Smooth muscle cell (in vitro differentiated cells): ENCODE measurements around the gene RNF213. TPM values are rescaled to one million over a fixed set of nuclear protein-coding genes. Genes with fewer than 3 reads are reported as not detected.

Experiments
- DNase-seq: peaks from one replicate; lab custom pipeline; 2025; ENCODE audit not compliant: unreplicated experiment; lab: John Stamatoyannopoulos, UW
- H2AFZ ChIP-seq: fragments of 200-600 bp; sonication (generic); 2 replicates; pipeline ENCODE4 v1.6.0; 2016; ENCODE audit warnings: antibody characterized with exemption, low read depth, mild to moderate bottlenecking
- H3F3A ChIP-seq: fragments of 200-600 bp; sonication (generic); 2 replicates; pipeline ENCODE4 v1.6.0; 2017; ENCODE audit warnings: antibody characterized with exemption, low read depth
- H3K27ac ChIP-seq: fragments of 200-600 bp; sonication (generic); 2 replicates; pipeline ENCODE4 v1.5.1; 2016; ENCODE audit warnings: low read depth, mild to moderate bottlenecking
- H3K27me3 ChIP-seq: fragments of 200-600 bp; sonication (generic); 2 replicates; pipeline ENCODE4 v1.6.1; 2016; ENCODE audit warnings: low read depth, mild to moderate bottlenecking
- H3K36me3 ChIP-seq: fragments of 200-600 bp; sonication (generic); 2 replicates; pipeline ENCODE4 v1.5.1; 2016; ENCODE audit warnings: low read depth
- H3K4me1 ChIP-seq: fragments of 200-600 bp; sonication (generic); 2 replicates; pipeline ENCODE4 v1.5.1; 2016; ENCODE audit warnings: low read depth
- H3K4me2 ChIP-seq: fragments of 200-600 bp; sonication (generic); 2 replicates; pipeline ENCODE4 v1.6.0; 2016; ENCODE audit warnings: mild to moderate bottlenecking
- H3K4me3 ChIP-seq: fragments of 200-600 bp; sonication (generic); 2 replicates; pipeline ENCODE4 v1.5.1; 2016; ENCODE audit warnings: mild to moderate bottlenecking
- H3K79me2 ChIP-seq: fragments of 200-600 bp; sonication (generic); 2 replicates; pipeline ENCODE4 v1.6.0; 2016; ENCODE audit warnings: low read depth, mild to moderate bottlenecking
- H3K9ac ChIP-seq: fragments of 200-600 bp; sonication (generic); 2 replicates; pipeline ENCODE4 v1.6.0; 2016; ENCODE audit warnings: low read depth
- H3K9me3 ChIP-seq: fragments of 200-600 bp; sonication (generic); replicated peaks from 2 replicates; pipeline ENCODE4 v1.5.1; 2016; ENCODE audit warnings: low read depth
- H4K20me1 ChIP-seq: fragments of 200-600 bp; sonication (generic); 2 replicates; pipeline ENCODE4 v1.6.0; 2016; ENCODE audit warnings: low read depth
- CTCF ChIP-seq: fragments of 200-600 bp; sonication (generic); IDR thresholded peaks from 2 replicates; pipeline ENCODE4 v1.5.1; 2017; ENCODE audit warnings: borderline replicate concordance, mild to moderate bottlenecking, antibody characterized with exemption; ENCODE audit not compliant: insufficient read depth, poor library complexity, severe bottlenecking
- WGBS: methylation state at CpG from one replicate; pipeline ENCODE4 v1.1.7; 2016; ENCODE audit warnings: low lambda C conversion rate; 5-methylcytosine and 5-hydroxymethylcytosine counted together
- polyA plus RNA-seq: library from polyadenylated mRNA; unstranded; fragments of >200 nt; fragmentation: Nextera tagmentation; extraction: Ambion mirVana; gene quantifications from 2 replicates; pipeline ENCODE4 v1.2.1, GENCODE V29; 2016
- total RNA-seq: library from RNA; depleted of rRNA; stranded (reverse); fragments of >200 nt; gene quantifications from 2 replicates; pipeline ENCODE4 v1.2.3, GENCODE V29; 2014

Gene RNF213
- total and polyA plus RNA-seq, 2 experiments from 2014 or later, result 12.8 to 43.0 TPM

GRCh38 chr17:80359422-80360110 lies 98.9 kb downstream of the RNF213 start:
- Histone ChIP-seq H3K4me3 (no peak overlapping the region), H2AFZ (no peak overlapping the region), H3K27me3 (no peaks in the 10 kb centered on the region), H3K36me3 (peaks cover 31% of the 10 kb centered on the region), H3K9me3 (no peaks in the 10 kb centered on the region), H3K79me2 (no peaks in the 10 kb centered on the region), H4K20me1 (no peaks in the 10 kb centered on the region), H3K9ac (no peak overlapping the region), H3K4me2 (no peak overlapping the region), H3K4me1 (no peaks in the 10 kb centered on the region), H3K27ac (no peak overlapping the region), H3F3A (no peaks in the 10 kb centered on the region)
- no peak for TF ChIP-seq CTCF
- 89% methylated on average over 8 of the region's 8 CpGs for WGBS
- no peak for DNase-seq

GRCh38 chr17:80360396-80360795 lies 99.7 kb downstream of the RNF213 start:
- 99% methylated on average over 13 of the region's 13 CpGs for WGBS
- no peaks in the 10 kb centered on the region for H3F3A ChIP-seq
- no peaks in the 10 kb centered on the region for H3K9me3 ChIP-seq
- TF ChIP-seq CTCF, result no peak
- no peak for DNase-seq
- H3K4me3 ChIP-seq, result no peak overlapping the region
- no peaks in the 10 kb centered on the region for H3K79me2 ChIP-seq
- no peak overlapping the region for H2AFZ ChIP-seq
- H3K36me3 ChIP-seq, result peaks cover 30% of the 10 kb centered on the region
- H3K4me2 ChIP-seq, result no peak overlapping the region
- no peaks in the 10 kb centered on the region for H3K27me3 ChIP-seq
- H4K20me1 ChIP-seq, result no peaks in the 10 kb centered on the region
- no peak overlapping the region for H3K9ac ChIP-seq
- H3K27ac ChIP-seq, result no peak overlapping the region
- no peaks in the 10 kb centered on the region for H3K4me1 ChIP-seq

- Histone ChIP-seq H3K4me1 (no peaks in the 10 kb centered on the region), H3K27ac (no peak overlapping the region), H3K27me3 (no peaks in the 10 kb centered on the region), H3K9ac (no peak overlapping the region), H3K4me3 (no peak overlapping the region), H3K79me2 (no peaks in the 10 kb centered on the region), H4K20me1 (no peaks in the 10 kb centered on the region), H3K36me3 (peaks cover 30% of the 10 kb centered on the region), H3K4me2 (no peak overlapping the region), H3K9me3 (no peaks in the 10 kb centered on the region), H3F3A (no peaks in the 10 kb centered on the region), H2AFZ (no peak overlapping the region)
- 96% methylated on average over 18 of the region's 18 CpGs for WGBS
- TF ChIP-seq CTCF, result peak; percentile 41
- no peak for DNase-seq
Observed at GRCh38 chr17:80361495-80362220, 101.0 kb downstream of the RNF213 start.
